CMK (cell line): ENCODE data around the gene BPIFA1.

ENCODE experiments used
- DNase-seq: peaks from one replicate; pipeline ENCODE4 v3.0.0-alpha.2; 2010; ENCODE audit warnings: low read depth

Gene BPIFA1

DNA sequence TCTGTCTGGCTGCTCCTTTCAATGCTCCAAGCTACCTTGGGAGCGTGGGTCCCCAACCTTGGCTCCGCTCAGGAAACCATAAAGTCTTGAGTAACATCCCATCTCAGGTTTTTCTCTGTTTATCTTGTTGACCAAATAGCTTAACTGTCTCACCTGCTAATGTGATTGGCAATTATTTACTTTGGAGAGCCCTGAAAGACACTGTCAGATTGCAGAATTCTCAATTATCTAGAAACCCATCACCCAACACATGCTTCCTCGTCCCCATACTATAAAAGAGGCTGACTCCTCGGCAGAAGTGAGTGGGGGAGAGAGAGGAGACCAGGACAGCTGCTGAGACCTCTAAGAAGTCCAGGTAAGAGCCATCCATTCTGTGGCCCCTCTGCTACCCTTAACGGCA lies at the start of gene BPIFA1:
Gene BPIFA1, plus strand, starts transcription at position 301 of the 400 bp plus-strand sequence. CDS start 1,716 bp downstream, outside the sequence.
- DNase-seq, result no peak

DNA sequence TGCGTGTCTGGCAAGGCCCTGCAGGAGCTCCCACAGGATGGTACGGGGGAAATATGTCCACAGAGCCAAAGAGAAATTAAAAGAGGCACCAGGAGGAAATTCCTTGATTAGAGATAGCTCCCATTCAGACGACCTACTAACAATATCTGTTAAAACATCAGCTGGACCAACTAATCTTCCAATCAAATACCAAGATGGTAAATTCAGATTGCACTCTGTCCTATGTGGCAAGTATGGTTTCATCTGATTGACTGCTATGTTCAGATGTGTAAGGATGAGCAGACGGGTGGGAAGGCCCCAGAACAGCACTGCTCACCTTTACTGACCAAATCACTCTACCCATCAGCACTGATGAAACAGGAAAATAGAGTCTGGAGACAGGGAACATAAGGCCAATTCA lies 48.3 kb upstream of the BPIFA1 start:
- DNase-seq, result no peak

DNA sequence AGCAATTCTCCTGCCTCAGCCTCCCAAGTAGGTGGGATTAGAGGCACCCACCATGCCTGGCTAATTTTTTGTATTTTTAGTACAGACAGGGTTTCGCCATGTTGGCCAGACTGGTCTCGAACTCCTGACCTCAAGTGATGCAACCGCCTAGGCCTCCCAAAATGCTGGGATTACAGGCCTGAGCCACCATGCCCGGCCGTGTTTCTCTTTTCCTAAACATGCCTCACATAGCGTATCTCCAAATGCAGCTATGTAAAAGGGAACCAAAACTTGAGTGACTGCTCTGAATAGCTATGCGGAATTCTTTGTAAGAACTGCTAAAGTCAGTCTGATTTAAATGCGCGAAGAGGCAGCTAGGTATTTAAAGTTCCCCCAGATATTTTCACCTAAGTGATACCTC lies 47.4 kb upstream of the BPIFA1 start:
- no peak for DNase-seq

DNA sequence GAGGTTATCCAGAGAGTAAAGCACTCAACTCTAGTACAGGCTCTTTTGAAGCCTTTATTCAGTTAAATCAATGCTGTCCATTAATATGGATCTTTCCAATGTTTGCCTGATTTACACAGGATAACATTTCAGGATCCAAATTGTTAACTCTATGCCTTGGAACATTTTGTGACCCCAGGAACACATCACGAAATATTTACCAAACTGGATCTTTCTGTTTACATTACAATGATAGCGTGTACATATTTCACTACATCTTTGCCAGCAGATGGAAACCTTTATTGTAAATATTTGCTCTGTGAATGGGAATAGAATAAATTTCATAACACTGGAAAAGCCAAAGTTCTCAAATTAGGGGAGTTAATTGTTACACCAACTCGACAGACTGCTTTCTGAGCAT lies 44.3 kb upstream of the BPIFA1 start:
- DNase-seq, result no peak

DNA sequence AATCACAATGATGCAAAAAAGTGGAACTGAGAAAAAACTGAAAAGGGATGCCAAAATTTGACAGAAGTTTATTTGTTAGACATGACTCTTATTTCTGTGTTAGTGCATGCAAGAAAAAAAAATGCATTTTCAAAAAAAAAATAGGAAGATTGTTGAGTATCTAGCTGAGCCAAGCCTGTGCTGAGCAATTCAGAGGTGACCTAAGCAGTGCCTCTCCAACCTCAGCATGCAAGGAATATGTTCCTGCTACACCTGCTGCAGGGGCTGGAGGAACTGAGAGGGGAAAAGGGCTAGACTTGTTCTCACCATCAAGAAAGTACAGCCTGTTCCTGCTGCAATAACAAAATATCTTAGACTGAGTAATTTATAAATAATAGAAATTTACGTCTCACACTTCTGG lies 43.8 kb upstream of the BPIFA1 start:
- no peak for DNase-seq

DNA sequence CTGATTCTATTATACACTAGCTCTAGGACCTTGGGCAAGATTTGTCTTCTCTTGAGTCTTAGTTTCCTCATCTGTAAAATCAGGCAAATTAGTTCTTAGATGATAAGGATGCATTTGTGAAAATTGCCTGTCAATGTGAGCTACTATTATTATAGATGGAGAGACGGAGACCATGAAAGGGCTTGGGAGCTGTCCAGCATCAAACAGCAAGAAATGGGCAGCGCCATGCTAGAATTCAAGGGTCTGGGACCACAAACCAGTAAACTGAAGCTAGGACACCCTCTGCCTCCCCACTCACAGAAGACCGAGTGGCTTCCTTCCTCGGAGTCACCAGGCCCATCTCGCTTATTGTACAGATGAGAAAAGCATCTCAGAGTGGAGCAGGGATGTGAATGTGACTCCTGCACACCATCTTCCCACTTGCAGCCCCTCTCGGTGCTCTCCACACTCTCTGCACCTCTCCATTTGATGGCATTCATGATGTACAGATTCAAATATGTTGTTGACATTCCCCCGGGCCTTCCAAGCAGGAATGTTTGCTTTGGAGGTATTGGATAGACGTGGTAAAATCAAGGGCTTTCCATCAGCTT lies 42.8 kb upstream of the BPIFA1 start:
- no peak for DNase-seq

DNA sequence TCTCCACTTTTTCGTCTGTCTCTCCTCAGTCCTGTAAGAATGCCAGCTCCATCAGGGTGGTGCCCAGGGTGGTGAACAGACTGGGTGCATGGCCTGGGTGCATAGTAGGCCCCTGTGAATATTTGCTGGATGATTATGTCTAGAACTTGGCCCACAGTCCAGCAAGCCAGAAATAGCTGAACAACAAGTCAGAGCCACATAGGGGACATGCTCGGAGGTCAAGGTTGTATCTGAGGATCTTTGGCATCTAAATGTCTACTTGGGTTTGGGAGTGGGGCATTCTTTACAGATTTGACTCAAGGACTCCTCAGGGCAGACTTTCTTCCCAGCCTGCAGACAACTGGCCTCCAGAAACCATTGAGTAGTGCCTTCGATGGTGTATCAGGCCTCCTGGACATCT lies 36.8 kb upstream of the BPIFA1 start:
- no peak for DNase-seq

DNA sequence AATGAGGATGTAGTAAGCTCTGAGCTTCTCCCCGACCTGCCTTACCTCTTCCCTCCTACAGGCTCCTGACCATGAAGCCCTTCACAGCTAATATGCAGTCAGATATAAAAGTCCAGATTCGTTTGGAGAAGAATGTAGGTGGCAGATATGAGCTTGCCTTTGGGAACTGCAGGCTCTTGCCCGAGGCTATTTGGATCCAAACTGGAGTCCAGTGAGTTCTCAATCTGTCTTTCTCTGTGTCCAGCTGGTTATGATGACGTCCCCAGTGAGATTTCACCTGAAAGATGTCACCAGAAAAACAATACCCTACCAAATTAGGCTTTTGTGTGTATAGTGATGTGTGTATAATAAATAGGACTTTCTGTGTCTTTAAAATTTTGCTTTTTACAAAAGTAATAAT lies 33.3 kb upstream of the BPIFA1 start:
- no peak for DNase-seq

DNA sequence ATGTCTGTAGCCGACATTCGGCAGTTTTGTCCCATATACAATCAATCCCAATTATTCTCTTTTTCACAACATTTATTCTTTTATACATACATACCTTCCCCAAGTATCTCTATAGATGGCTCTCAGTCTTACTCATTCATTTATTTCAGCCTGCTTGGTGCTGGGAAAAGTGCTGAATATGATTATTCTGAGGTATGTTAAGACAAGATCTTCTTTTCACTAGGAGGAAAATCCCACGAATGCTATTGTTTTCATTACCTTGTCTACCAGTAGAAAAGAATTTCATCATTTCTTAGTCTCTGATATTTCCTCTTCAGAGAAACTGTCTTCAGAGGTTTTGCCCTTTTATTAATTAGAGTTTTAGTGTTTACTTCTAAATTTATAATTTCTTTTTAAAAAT lies 32.4 kb upstream of the BPIFA1 start:
- no peak for DNase-seq

DNA sequence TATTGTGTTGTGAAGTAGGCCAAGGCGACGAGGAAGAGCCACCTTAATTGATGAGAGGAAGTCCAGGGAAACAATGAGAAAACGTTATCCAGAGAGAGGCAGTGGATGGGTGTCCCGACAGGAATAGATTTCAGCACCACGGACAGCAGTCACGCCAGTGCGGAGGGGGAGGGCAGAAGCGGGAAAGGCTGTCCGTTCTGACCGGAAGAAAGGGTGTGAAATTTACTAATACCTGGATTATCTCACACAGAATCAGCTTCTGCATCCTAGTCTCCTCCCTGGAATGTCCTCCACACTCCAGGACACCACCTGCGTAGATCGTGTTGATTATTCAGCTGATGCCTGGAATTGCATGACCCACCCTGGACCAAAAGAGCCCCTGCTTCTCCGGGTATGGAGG lies 26.0 kb upstream of the BPIFA1 start:
- no peak for DNase-seq

DNA sequence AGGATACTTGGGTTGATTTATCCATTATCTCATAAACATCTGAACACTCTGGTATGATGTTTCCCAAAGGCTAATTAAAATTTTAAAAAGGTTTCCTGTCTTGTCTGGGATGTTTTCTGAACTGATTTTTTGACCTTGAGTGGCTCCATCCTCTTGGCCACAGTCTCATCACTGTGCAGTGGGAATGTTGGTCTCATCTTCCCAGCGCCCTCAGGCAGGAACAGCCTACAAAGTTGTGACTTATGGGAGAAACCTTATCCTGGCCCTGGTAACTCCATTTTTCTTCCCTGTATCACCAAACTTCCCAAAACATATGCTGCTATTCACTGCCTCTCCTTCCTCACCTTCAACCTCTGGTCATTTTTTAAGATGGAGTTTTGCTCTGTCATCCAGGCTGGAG lies 25.4 kb upstream of the BPIFA1 start:
- no peak for DNase-seq

DNA sequence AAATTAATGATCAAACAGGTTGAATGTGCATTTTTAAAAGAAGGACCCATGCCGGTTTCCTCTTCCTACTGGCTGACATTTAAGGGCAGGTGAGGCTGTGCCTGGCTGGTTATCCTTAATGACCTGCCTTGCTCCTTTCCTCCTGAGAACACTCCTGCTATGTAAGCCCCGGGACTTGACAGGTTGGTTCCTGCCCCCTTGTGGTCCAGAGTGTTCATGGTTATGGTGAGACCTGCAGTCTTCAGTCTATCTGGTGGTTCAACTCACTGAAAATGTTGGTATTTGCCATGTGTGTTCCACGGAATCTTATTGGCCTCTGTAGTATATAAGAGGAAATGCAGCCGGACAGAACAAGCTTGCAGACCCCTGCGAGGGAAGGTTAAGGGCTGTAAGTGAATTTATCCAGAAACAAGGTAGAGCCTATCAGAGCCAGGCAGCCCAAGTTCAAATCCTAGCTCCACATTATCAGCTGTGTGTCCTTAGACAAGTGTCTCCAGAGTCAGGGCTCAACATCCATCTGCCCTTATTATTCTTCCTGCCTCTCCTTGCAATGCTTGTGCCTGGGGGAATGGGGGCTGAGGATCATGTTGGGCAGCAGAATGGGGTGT lies 23.9 kb upstream of the BPIFA1 start:
- DNase-seq, result peak; percentile 18

DNA sequence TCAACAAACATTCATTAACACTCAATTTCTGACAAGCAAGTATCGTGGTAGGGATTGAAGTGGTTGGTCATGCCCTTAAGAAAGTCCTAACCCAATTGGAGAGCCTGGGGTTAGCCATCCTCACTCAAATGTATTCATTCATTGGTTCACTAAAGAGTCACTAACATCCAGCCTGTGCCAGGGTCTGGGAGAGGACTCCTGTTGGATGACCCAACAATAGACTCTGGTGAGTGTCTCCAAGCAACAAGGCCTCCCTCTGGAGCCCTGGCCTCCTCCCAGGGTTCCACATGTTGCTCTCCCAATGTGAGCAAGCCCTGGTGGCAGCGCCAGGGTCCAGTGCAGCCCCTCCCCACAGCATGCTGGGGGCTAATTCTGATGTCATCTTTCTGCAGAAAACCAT lies 18.7 kb upstream of the BPIFA1 start, which contains the start of gene BPIFA3:
Gene BPIFA3, plus strand, starts transcription at position 301 of the 400 bp plus-strand sequence. CDS start 185 bp downstream, outside the sequence.
- DNase-seq, result no peak

DNA sequence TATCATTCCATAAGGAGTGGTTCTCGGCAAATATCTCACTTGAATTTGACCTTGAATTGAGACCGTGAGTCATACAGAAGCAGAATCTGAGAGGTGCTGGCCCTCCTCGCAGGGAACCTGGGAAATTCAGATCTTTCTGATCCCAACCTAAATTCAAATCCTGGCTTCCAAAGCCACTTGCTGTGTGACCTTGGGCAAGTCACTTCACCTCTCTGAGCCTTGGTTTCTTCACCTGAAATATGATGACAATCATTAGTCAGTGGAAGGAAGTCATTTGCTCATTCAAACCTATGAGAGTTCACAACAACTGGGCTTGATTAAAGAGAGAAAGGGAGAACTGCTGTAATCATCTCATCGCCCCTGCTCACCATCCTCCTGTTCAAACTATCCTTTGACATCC lies 11.4 kb upstream of the BPIFA1 start:
- no peak for DNase-seq

DNA sequence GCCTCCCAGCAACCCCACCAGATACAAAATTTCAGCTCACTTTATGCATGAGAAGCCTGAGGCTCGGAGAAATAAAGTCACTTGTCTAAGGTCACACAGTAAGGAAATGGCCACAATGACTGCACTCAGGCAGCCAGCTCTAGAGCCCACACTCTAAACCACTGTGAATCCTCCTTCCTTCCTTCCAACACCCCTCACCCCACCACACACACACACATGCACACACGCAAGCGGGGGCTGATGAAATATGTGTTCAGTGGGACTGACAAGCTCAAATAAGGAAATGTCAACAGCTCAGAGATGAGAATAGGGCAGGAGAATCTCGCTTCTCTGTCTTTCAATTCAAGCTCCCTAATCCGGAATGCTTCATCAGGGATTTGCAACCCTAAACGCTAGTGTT lies 6.0 kb upstream of the BPIFA1 start:
- no peak for DNase-seq

DNA sequence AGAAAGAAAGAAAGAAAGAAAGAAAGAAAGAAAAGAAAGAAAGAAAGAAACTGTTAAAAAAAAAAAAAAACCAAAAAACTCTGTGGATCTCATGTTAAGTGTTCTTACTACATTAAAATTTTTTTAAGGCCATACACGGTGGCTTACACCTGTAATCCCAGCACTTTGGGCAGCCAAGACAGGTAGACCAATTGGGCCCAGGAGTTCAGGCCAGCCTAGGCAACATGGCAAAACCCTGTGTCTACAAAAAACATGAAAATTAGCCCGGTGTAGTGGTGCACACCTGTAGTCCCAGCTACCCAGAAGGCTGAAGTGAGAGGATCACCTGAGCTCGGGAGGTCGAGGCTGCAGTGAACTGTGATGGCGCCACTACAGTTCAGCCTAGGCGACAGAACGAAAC lies 4.6 kb upstream of the BPIFA1 start:
- DNase-seq, result no peak

DNA sequence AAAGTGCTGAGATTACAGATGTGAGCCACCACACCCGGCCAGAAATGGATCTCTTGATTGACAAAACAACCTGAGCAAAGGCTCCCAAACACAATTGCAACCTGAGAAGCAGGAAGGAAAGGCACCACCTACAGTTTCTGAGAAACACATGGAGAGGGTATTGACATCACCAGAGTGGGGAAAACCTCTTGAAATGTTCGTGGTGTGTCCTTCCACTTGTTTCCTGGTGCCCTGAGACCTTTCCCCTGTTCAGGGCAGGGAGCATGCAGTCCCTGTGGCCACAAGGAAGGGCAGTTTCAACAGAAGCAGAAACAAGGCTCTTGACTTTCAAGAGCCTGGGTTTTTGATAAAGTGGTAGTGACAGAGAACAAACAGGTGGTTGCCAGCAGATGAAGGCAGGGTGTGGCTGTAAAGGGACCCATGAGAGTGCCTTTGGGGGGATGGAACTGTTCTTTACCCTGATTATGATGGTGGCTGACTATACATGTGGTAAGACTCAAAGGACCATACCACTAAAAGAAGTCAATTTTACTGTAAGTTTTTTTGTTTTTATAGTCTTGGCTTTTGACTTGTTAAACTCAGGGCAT lies 3.2 kb upstream of the BPIFA1 start:
- DNase-seq, result no peak

DNA sequence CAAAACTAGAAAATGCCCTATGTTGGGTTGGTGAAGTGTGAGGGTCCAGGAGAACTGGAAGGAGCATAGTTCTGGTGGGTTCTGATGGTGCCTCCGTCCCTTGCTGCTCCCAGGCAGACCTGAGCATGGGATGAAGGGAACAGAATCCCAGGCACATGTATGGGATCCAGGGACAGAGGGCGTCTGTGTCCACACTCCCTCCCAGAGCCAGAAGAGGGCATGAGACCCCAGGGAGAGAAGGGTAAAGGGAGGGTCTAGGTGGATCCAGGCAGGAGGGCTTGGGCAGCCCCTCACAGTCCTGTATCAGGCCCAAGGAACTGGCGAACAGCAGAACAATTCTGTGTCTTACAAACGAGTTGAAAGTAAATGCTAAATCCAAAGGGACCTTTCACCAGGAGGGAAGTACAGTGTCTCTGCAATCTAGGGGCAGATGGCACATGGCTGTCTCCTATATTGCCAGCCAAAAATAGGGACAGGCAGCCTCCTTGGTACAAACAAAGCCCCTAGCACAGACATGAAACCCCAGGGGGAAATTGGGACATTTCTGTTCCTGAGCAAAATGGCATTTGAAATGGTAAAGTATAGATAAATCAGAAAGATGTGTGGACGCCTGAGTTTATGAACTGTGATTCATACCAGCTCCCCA lies 2.5 kb upstream of the BPIFA1 start:
- no peak for DNase-seq

DNA sequence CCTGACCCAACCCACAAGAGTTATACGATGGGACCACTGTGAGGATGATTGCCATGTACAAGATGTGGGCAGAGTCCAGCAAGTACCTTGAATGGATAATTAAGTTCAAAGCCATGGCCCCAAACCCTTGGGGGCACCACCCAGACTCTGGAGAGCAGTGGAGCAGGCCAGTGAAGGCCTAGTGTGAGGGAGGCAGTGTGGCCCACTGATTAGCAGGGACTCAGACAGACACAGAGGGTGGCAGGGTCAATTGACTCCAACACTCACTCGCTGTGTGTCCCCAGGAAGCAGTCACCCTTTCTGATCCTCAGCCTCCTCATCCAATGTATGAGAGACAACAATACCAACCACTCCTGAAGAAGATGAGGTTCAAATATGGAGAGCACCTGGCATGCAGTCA lies 1.7 kb upstream of the BPIFA1 start:
- no peak for DNase-seq

DNA sequence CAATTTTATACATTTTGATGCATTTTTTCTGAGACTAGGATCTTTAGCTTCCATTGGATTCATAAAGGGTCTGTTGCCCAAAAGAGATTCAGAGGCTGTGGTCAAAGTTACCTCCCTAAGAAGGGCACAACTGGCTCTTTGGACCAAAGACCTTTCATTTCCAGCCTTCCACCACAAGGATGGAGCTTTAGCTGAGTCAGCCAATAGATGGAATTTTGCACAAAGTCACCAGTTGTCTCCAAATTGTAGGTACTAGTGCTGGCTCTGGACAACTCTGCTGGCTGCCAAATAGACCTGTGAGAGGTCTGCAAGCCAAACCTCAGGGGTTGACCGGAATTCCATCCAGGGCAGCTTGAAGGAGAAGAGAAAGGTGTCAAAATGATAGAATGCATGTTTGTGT lies 555 bp downstream of the BPIFA1 start:
- no peak for DNase-seq

DNA sequence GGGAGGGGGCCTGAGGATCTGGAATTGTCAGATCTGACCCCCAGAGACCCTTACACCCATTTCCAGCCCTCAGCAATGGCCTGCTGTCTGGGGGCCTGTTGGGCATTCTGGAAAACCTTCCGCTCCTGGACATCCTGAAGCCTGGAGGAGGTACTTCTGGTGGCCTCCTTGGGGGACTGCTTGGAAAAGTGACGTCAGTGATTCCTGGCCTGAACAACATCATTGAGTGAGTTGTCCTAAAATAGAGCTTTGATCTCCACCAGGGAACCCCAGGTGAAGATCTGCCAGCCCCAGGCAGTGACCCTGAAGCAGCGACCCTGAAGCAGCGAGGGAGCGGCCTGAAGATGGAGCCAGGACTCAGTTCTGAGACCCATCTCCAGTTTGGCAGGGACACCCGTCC lies 2.2 kb downstream of the BPIFA1 start:
- no peak for DNase-seq

DNA sequence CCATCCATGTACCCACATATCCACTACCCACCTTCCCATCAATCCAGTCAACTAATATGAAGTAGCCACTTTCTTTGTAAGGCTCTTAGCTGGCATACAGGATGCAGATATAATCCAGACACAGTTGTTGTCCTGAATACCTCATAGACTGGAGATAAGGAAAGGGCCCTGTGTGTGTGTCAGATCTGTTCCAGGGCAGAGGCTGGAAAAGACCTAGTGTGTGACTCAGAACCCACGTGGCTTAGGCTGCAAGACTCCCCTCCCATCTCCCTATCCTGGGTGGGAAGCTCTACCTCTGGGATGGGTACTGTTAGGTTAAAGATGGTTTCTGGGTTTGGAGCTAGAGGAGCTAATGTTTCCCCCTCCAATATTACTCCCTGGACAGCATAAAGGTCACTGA lies 3.6 kb downstream of the BPIFA1 start:
- DNase-seq, result no peak

DNA sequence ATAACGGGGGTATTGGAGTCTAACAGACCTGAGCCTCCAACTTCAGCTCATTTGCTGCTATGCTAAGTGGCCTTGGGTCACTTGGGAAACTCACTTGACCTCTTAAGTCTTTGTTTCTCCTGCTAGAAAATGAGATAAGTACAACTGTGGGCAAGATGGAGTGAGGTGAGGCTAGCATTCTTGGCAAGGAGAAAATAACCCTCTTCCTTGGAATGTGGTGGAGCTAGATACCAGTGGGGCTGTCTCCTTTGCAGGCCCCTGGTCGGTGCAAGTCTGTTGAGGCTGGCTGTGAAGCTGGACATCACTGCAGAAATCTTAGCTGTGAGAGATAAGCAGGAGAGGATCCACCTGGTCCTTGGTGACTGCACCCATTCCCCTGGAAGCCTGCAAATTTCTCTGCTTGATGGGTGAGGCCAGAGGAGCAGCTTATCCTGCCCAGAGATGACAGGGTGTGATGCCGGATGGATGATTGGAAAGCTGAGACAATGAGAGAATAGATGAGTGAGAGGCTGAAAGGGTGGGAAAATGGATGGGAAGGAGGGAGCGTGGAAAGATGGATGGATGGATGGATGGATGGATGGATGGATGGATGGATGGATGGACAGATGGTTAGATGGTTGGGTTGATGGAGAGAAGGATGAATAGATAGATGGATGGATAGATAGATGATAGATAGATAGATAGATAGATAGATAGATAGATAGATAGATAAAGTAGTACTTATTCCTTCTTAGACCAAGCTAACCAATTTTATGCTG lies 4.4 kb downstream of the BPIFA1 start:
- no peak for DNase-seq
